PC-3 (cell line): Measurements from ENCODE around the gene CPVL. TPM values are rescaled to one million over a fixed set of nuclear protein-coding genes. Genes with fewer than 3 reads are reported as not detected.
A peak's percentile ranks its signal among the peaks of the same experiment; 100 is the strongest.

Source experiments
- ATAC-seq: fragments of 200-7000 bp; cut with Tn5 transposase; 2 replicates; pipeline ENCODE4 v1.9.1; 2020; ENCODE audit warnings: mild to moderate bottlenecking, moderate library complexity
- BruUV-seq: library from RNA; stranded (reverse); fragments of 400-500 nt; replicated peaks from 2 replicates; lab custom pipeline; 2021; lab: Mats Ljungman, UMichigan
- CTCF ChIA-PET: fragments of 300-600 bp; sonication (Branson Sonifier 250); formaldehyde crosslinking; loops from one replicate; lab custom pipeline; 2022; ENCODE audit warnings: antibody characterized with exemption; lab: Charles Lee
- POLR2A ChIA-PET: fragments of 300-600 bp; sonication (Branson Sonifier 250); formaldehyde crosslinking; loops from one replicate; lab custom pipeline; 2022; ENCODE audit warnings: antibody characterized with exemption; ENCODE audit not compliant: unreplicated experiment; lab: Charles Lee
- DNase-seq: peaks from one replicate; pipeline ENCODE4 v3.0.0-alpha.2; 2015
- H2AFZ ChIP-seq: fragments of 300-600 bp; sonication (generic); 2 replicates; pipeline ENCODE4 v1.6.0; 2016; ENCODE audit warnings: antibody characterized with exemption, low read length
- H3F3A ChIP-seq: fragments of 300-600 bp; sonication (generic); one replicate; pipeline ENCODE4 v1.6.0; 2017; ENCODE audit warnings: antibody characterized with exemption, low read length, control low read depth, mild to moderate bottlenecking; ENCODE audit not compliant: unreplicated experiment
- H3K27ac ChIP-seq: fragments of 300-600 bp; sonication (generic); 2 replicates; pipeline ENCODE4 v1.5.1; 2016; ENCODE audit warnings: mild to moderate bottlenecking, low read length
- H3K27me3 ChIP-seq: fragments of 300-600 bp; sonication (generic); 2 replicates; pipeline ENCODE4 v1.6.1; 2016; ENCODE audit warnings: low read length, mixed read lengths
- H3K36me3 ChIP-seq: fragments of 300-600 bp; sonication (generic); 2 replicates; pipeline ENCODE4 v1.6.1; 2016; ENCODE audit warnings: low read depth, mixed run types, low read length, mixed read lengths
- H3K4me1 ChIP-seq: fragments of 300-600 bp; sonication (generic); 2 replicates; pipeline ENCODE4 v1.5.1; 2016; ENCODE audit warnings: low read length; ENCODE audit not compliant: insufficient read depth
- H3K4me2 ChIP-seq: fragments of 300-600 bp; sonication (generic); 2 replicates; pipeline ENCODE4 v1.6.0; 2016; ENCODE audit warnings: low read length
- H3K4me3 ChIP-seq: fragments of 300-600 bp; sonication (generic); 2 replicates; pipeline ENCODE4 v1.5.1; 2016; ENCODE audit warnings: mild to moderate bottlenecking, low read length, mixed read lengths
- H3K79me2 ChIP-seq: fragments of 300-600 bp; sonication (generic); 2 replicates; pipeline ENCODE4 v1.6.1; 2017; ENCODE audit warnings: low read length, mixed read lengths
- H3K9ac ChIP-seq: fragments of 300-600 bp; sonication (generic); 2 replicates; pipeline ENCODE4 v1.6.0; 2016; ENCODE audit warnings: mild to moderate bottlenecking, low read length
- H3K9me2 ChIP-seq: fragments of 300-600 bp; sonication (generic); replicated peaks from 2 replicates; pipeline ENCODE4 v1.6.1; 2016; ENCODE audit warnings: mixed run types, low read length, mixed read lengths
- H3K9me3 ChIP-seq: fragments of 300-600 bp; sonication (generic); 2 replicates; pipeline ENCODE4 v1.6.1; 2016; ENCODE audit warnings: low read length, mixed read lengths
- H4K20me1 ChIP-seq: fragments of 300-600 bp; sonication (generic); 2 replicates; pipeline ENCODE4 v1.6.1; 2016; ENCODE audit warnings: low read length, mixed read lengths
- EZH2 ChIP-seq: fragments of 300-600 bp; sonication (generic); IDR thresholded peaks from one replicate; pipeline ENCODE4 v1.6.1; 2017; ENCODE audit warnings: antibody characterized with exemption, mild to moderate bottlenecking, low read length; ENCODE audit not compliant: unreplicated experiment
- EZH2phosphoT487 ChIP-seq: fragments of 300-600 bp; sonication (generic); IDR thresholded peaks from 2 replicates; pipeline ENCODE4 v1.6.1; 2018; ENCODE audit warnings: mild to moderate bottlenecking, antibody characterized with exemption, low read length, borderline replicate concordance
- intact Hi-C: fragments of 100-400 bp; cut with micrococcal nuclease; formaldehyde crosslinking; loops from 2 replicates; pipeline ENCODE4 v1.9.0; 2023
- total RNA-seq: library from RNA; depleted of rRNA; stranded (reverse); fragments of >200 nt; gene quantifications from 2 replicates; pipeline ENCODE4 v1.2.3, GENCODE V29; 2014
- TF ChIP-seq, protein P1 (sequence below): fragments of 300-600 bp; sonication (generic); conservative IDR thresholded peaks from 2 replicates; pipeline ENCODE4 v1.5.1; 2017; ENCODE audit warnings: antibody characterized with exemption, low read depth, mild to moderate bottlenecking, low read length

The CPVL gene
- total RNA-seq, 1 experiment from 2014 or later = 14.7 TPM

DNA sequence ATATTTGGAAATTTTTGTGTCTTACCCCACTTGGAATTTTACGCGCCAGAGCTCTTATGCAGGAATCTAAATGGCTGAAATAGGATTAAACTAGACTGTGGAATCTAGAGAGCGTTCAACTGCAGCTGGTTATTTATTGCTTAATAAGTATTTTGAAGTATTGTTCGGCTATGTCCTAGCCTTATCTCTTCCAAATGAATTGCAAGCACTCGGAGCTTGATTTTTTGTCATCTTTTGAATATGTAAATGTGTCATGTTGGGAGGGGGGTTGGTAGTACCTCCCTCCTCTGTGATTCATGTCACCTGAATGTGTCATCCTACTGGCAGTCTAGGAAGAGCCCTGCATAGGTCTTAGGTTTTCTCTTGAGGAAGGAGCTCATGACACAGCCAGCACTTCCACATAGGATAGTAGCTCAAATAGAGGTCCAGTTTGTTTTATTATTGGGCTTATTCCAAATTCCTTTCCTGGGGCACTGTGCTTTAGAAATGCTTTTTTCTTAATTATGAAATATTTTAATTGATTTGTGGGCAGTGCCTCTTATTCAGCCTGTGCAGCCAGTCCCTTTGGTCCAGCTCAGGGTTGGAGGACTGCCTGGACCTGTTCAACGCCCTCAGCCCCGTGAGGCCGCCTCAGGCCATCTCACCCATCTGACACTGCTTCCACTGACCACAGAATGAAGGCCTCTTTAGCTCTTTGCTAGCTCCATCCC is 165.7 kb downstream of the CPVL start:
- Histone ChIP-seq H3K79me2 (no peaks in the 10 kb centered on the region), H3F3A (no peaks in the 10 kb centered on the region), H4K20me1 (no peaks in the 10 kb centered on the region), H3K27ac (no peak overlapping the region), H3K9me3 (no peaks in the 10 kb centered on the region), H2AFZ (no peak overlapping the region), H3K4me1 (peaks cover 18% of the 10 kb centered on the region), H3K9ac (no peak overlapping the region), H3K36me3 (no peaks in the 10 kb centered on the region), H3K27me3 (no peaks in the 10 kb centered on the region), H3K9me2 (no peaks in the 10 kb centered on the region), H3K4me3 (no peak overlapping the region), H3K4me2 (no peak overlapping the region)
- TF ChIP-seq EZH2phosphoT487 (no peak), EZH2 (no peak)
- TF ChIP-seq, protein P1, sequence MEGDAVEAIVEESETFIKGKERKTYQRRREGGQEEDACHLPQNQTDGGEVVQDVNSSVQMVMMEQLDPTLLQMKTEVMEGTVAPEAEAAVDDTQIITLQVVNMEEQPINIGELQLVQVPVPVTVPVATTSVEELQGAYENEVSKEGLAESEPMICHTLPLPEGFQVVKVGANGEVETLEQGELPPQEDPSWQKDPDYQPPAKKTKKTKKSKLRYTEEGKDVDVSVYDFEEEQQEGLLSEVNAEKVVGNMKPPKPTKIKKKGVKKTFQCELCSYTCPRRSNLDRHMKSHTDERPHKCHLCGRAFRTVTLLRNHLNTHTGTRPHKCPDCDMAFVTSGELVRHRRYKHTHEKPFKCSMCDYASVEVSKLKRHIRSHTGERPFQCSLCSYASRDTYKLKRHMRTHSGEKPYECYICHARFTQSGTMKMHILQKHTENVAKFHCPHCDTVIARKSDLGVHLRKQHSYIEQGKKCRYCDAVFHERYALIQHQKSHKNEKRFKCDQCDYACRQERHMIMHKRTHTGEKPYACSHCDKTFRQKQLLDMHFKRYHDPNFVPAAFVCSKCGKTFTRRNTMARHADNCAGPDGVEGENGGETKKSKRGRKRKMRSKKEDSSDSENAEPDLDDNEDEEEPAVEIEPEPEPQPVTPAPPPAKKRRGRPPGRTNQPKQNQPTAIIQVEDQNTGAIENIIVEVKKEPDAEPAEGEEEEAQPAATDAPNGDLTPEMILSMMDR = no peak
- BruUV-seq = no TSS peak
- peak; percentile 75 for ATAC-seq
- DNase-seq = peak; percentile 57
- ChIA-PET POLR2A (interaction anchor here (0.7 kb wide), 1 partner anchor 60 kb away, joined by 3 read pairs; no protein-coding TSS in a partner anchor), CTCF (interaction anchor here (0.6 to 1.2 kb wide), 3 partner anchors 22 to 941 kb away, joined by 3 to 5 read pairs (median 4); no protein-coding TSS in a partner anchor)
- intact Hi-C loops = no loop called here

DNA sequence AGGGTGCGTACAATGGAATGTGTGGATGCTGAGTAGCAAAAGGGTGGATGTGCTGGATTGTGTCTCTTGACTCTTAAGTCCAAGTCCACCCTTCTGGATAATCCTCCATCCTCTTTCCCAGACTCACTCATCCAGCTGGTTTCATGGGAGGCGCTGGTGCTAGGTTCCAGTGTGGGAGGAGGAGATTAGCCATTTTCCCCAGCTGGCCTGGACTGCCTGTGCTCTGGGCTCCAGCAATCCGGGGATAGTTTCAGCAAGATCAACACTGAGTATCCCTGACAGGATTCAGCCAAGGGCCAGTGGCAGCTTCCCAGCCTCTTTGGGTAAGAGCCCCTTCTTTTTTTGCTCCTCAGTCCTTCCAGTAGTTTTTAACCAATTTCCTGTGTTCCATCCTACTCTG is 166.6 kb downstream of the CPVL start:
- H3K4me2 ChIP-seq = no peak overlapping the region
- no peaks in the 10 kb centered on the region for H3K36me3 ChIP-seq
- BruUV-seq = no TSS peak
- DNase-seq (no peak), ATAC-seq (no peak)
- H3K9me2 ChIP-seq = no peaks in the 10 kb centered on the region
- no peak overlapping the region for H2AFZ ChIP-seq
- H4K20me1 ChIP-seq = no peaks in the 10 kb centered on the region
- no peak overlapping the region for H3K9ac ChIP-seq
- TF ChIP-seq EZH2 (no peak), EZH2phosphoT487 (no peak)
- TF ChIP-seq, protein P1 = no peak
- no peaks in the 10 kb centered on the region for H3K9me3 ChIP-seq
- CTCF ChIA-PET = interaction anchor here (0.6 to 1.2 kb wide), 2 partner anchors 21 to 23 kb away, joined by 3 to 5 read pairs; no protein-coding TSS in a partner anchor
- H3K4me1 ChIP-seq = peaks cover 15% of the 10 kb centered on the region
- intact Hi-C loops = no loop called here
- no peak overlapping the region for H3K4me3 ChIP-seq
- no peak overlapping the region for H3K27ac ChIP-seq
- POLR2A ChIA-PET = no interaction called here
- no peaks in the 10 kb centered on the region for H3K79me2 ChIP-seq
- no peaks in the 10 kb centered on the region for H3K27me3 ChIP-seq
- no peaks in the 10 kb centered on the region for H3F3A ChIP-seq

DNA sequence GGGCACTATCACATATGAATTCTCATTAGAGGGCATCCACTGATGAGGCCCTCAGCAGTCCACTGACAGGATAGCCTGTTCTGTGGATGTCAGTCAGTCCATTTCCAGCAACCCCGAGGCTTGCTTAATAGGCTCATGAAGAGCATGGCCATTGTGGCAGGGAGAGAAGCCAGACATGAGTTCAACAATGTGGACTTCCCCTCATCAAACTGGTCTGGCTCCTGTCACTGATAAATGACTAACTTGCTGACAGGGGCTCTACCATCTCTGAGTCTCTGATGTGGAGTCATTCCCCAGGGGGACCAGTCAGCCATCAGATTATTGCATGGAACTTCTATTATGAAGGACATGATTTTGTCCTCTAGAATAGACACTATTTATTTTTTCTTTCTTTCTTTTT is 168.5 kb downstream of the CPVL start:
- H3K4me1 ChIP-seq = peaks cover 6% of the 10 kb centered on the region; the same call in 1 of the 2 replicates
- no peaks in the 10 kb centered on the region for H3K79me2 ChIP-seq
- intact Hi-C loops = no loop called here
- H2AFZ ChIP-seq = no peak overlapping the region
- no peak overlapping the region for H3K27ac ChIP-seq
- BruUV-seq = no TSS peak
- no peaks in the 10 kb centered on the region for H3K9me2 ChIP-seq
- POLR2A ChIA-PET = interaction anchor here (0.6 kb wide), 1 partner anchor 458 kb away, joined by 3 read pairs; no protein-coding TSS in a partner anchor
- H3K4me3 ChIP-seq = no peak overlapping the region
- H3F3A ChIP-seq = no peaks in the 10 kb centered on the region
- no peaks in the 10 kb centered on the region for H4K20me1 ChIP-seq
- H3K36me3 ChIP-seq = no peaks in the 10 kb centered on the region
- no peak for ATAC-seq
- H3K4me2 ChIP-seq = no peak overlapping the region
- H3K27me3 ChIP-seq = no peaks in the 10 kb centered on the region
- no peak overlapping the region for H3K9ac ChIP-seq
- H3K9me3 ChIP-seq = peaks cover 6% of the 10 kb centered on the region; the same call in 1 of the 2 replicates
- TF ChIP-seq EZH2 (no peak), EZH2phosphoT487 (no peak)
- TF ChIP-seq, protein P1 = no peak
- DNase-seq = no peak
- CTCF ChIA-PET = no interaction called here
